Liver (tissue), 9 donors: Measurements from ENCODE around the gene FAM83B. TPM values are rescaled to one million over a fixed set of nuclear protein-coding genes. Genes with fewer than 3 reads are reported as not detected.

ENCODE experiments used
- DNase-seq: peaks from one replicate; pipeline ENCODE4 v3.0.0-alpha.2; 2017; ENCODE audit warnings: low spot score
- H3K27ac ChIP-seq, 2 donors: one replicate each; pipeline ENCODE4 v1.7.0; 2013; ENCODE audit warnings: inconsistent platforms in 2 of 2, low read length in 2 of 2, control low read depth in 1 of 2, low read depth in 1 of 2, mild to moderate bottlenecking in 1 of 2
- H3K27me3 ChIP-seq, 4 donors: one replicate each; pipeline versions ENCODE4 v1.6.1 to v1.7.0; 2013; ENCODE audit warnings: low read length in 3 of 4, inconsistent platforms in 1 of 4, mild to moderate bottlenecking in 1 of 4, moderate library complexity in 1 of 4; ENCODE audit not compliant: control insufficient read depth in 4 of 4, insufficient read depth in 4 of 4
- H3K36me3 ChIP-seq, 4 donors: one replicate each; pipeline versions ENCODE4 v1.6.1 to v1.7.0; 2013; ENCODE audit warnings: low read length in 3 of 4, mild to moderate bottlenecking in 3 of 4, low read depth in 1 of 4, moderate library complexity in 1 of 4; ENCODE audit not compliant: control insufficient read depth in 4 of 4, insufficient read depth in 3 of 4
- H3K4me1 ChIP-seq, 4 donors: one replicate each; pipeline versions ENCODE4 v1.6.1 to v1.7.0; 2013; ENCODE audit warnings: low read length in 3 of 4, mild to moderate bottlenecking in 3 of 4, moderate library complexity in 1 of 4; ENCODE audit not compliant: control insufficient read depth in 4 of 4, insufficient read depth in 4 of 4
- H3K4me3 ChIP-seq, 3 donors: one replicate each; pipeline versions ENCODE4 v1.6.1 to v1.7.0; 2013; ENCODE audit warnings: low read length in 3 of 3, control low read depth in 1 of 3, low read depth in 1 of 3, mild to moderate bottlenecking in 1 of 3
- H3K9ac ChIP-seq, 2 donors: one replicate each; pipeline ENCODE4 v1.7.0; 2013; ENCODE audit warnings: low read length in 2 of 2, mild to moderate bottlenecking in 2 of 2, moderate library complexity in 2 of 2, control low read depth in 1 of 2, low read depth in 1 of 2
- H3K9me3 ChIP-seq, 4 donors: one replicate each; pipeline versions ENCODE4 v1.6.1 to v1.7.0; 2013; ENCODE audit warnings: low read length in 3 of 4; ENCODE audit not compliant: control insufficient read depth in 4 of 4
- EGR1 ChIP-seq, 2 donors: IDR thresholded peaks; 2 replicates each; pipeline ENCODE4 v1.6.1; 2016 to 2018; ENCODE audit warnings: antibody characterized with exemption in 2 of 2, low read depth in 2 of 2
- FOXA1 ChIP-seq: IDR thresholded peaks from 2 replicates; pipeline ENCODE4 v1.6.1; 2016; ENCODE audit warnings: antibody characterized with exemption
- FOXA2 ChIP-seq: IDR thresholded peaks from 2 replicates; pipeline ENCODE4 v1.6.1; 2016; ENCODE audit warnings: antibody characterized with exemption
- GABPA ChIP-seq, 2 donors: IDR thresholded peaks in 1 of 2; conservative IDR thresholded peaks in 1 of 2; 2 replicates each; pipeline ENCODE4 v1.6.1; 2016; ENCODE audit warnings: antibody characterized with exemption in 2 of 2, mild to moderate bottlenecking in 1 of 2, moderate library complexity in 1 of 2
- HNF4A ChIP-seq, 2 donors: conservative IDR thresholded peaks; 2 replicates each; pipeline ENCODE4 v1.6.1; 2016; ENCODE audit warnings: antibody characterized with exemption in 2 of 2, mild to moderate bottlenecking in 2 of 2
- HNF4G ChIP-seq: IDR thresholded peaks from 2 replicates; pipeline ENCODE4 v1.6.1; 2016; ENCODE audit warnings: antibody characterized with exemption
- JUND ChIP-seq, 2 donors: IDR thresholded peaks; 2 replicates each; pipeline ENCODE4 v1.6.1; 2016; ENCODE audit warnings: antibody characterized with exemption in 2 of 2
- NR2F2 ChIP-seq: IDR thresholded peaks from 2 replicates; pipeline ENCODE4 v1.6.1; 2016; ENCODE audit warnings: antibody characterized with exemption
- RAD21 ChIP-seq, 2 donors: IDR thresholded peaks; 2 replicates each; pipeline ENCODE4 v1.6.1; 2016; ENCODE audit warnings: antibody characterized with exemption in 2 of 2, mild to moderate bottlenecking in 2 of 2
- RXRA ChIP-seq, 2 donors: IDR thresholded peaks; 2 replicates each; pipeline ENCODE4 v1.6.1; 2017 to 2018; ENCODE audit warnings: antibody characterized with exemption in 2 of 2, mild to moderate bottlenecking in 1 of 2
- SP1 ChIP-seq: IDR thresholded peaks from 2 replicates; pipeline ENCODE4 v1.6.1; 2018; ENCODE audit warnings: antibody characterized with exemption, mild to moderate bottlenecking
- TAF1 ChIP-seq: conservative IDR thresholded peaks from 2 replicates; pipeline ENCODE4 v1.6.1; 2016; ENCODE audit warnings: antibody characterized with exemption, mild to moderate bottlenecking
- YY1 ChIP-seq: IDR thresholded peaks from 2 replicates; pipeline ENCODE4 v1.6.1; 2016; ENCODE audit warnings: antibody characterized with exemption, mild to moderate bottlenecking
- WGBS: extraction: QIAGEN DNeasy Blood & Tissue Kit; methylation state at CpG from one replicate; pipeline ENCODE4 v1.1.7; 2013; 5-methylcytosine and 5-hydroxymethylcytosine counted together
- polyA plus RNA-seq, 2 donors: library from polyadenylated mRNA; stranded (reverse) in 1 of 2; unstranded in 1 of 2; fragments of 200-250 nt in 1 of 2; fragments of >200 nt in 1 of 2; fragmentation: Nextera tagmentation in 1 of 2; extraction: Ambion mirVana in 1 of 2; gene quantifications; one replicate each; pipeline versions ENCODE4 v1.2.1 to v1.2.3, GENCODE V29; 2013 to 2015
- total RNA-seq, 2 donors: library from RNA; depleted of rRNA; stranded (reverse); fragments of >200 nt; gene quantifications; one replicate each; pipeline ENCODE4 v1.2.3, GENCODE V29; 2014
- TF ChIP-seq, protein P1 (sequence below): IDR thresholded peaks from 2 replicates; pipeline ENCODE4 v1.6.1; 2016; ENCODE audit warnings: antibody characterized with exemption
- TF ChIP-seq, protein P2 (sequence below): IDR thresholded peaks from 2 replicates; pipeline ENCODE4 v1.6.1; 2016; ENCODE audit warnings: antibody characterized with exemption
- TF ChIP-seq, protein P3 (sequence below): fragments of 150-350 bp; IDR thresholded peaks from 2 replicates; pipeline ENCODE4 v1.5.1; 2017; ENCODE audit warnings: improper control_type of control experiment, low read depth, low read length; ENCODE audit not compliant: missing input control
- TF ChIP-seq, protein P4 (sequence below): IDR thresholded peaks from 2 replicates; pipeline ENCODE4 v1.6.1; 2016; ENCODE audit warnings: antibody characterized with exemption, mild to moderate bottlenecking
- TF ChIP-seq, protein P5 (sequence below): IDR thresholded peaks from 2 replicates; pipeline ENCODE4 v1.6.1; 2016; ENCODE audit warnings: antibody characterized with exemption
- donor health status: healthy.
- donor health status: healthy.
- donor health status: healthy.
- donor health status: healthy.
- donor health status: healthy.

FAM83B gene
- total and polyA plus RNA-seq, 4 donors = 0.07 to 0.50 (median 0.16) TPM

DNA sequence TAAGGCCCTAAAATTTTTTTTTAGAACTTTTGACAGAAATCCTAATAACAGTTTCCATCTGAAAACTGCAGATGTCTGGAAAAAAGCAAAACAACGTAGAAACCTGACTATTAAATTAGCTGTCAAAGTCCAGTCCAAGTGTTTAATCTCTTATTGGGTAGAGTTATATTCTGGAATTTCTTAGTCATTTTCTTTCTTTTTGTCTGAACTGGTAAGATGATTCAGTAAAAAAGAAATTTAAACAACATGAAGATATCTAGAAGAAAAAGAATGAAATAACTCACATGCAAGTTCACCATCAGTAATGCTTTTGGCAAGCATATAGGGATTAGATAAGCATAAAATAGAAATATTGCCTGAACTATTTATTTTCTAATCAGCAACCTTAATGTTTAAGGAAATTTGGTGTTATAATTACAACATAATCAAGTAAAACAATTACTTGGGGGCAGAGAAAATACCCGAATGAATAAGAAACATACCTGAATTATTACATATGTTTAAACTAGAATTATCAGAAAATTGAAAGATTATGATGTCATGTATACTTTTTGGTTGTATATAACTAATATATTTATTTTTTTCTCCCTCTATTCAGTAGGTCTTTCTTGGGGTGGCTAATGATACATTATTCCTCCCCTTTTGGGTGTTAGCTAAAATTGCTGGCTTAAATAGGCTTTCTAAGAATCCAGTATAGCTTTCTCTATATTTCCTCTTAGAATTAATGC is 51.1 kb downstream of the FAM83B start:
- no peak for DNase-seq
- no peak for TF ChIP-seq YY1
- TF ChIP-seq, protein P1, sequence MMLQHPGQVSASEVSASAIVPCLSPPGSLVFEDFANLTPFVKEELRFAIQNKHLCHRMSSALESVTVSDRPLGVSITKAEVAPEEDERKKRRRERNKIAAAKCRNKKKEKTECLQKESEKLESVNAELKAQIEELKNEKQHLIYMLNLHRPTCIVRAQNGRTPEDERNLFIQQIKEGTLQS = no peak
- TF ChIP-seq TAF1 = no peak
- TF ChIP-seq FOXA2 = no peak
- TF ChIP-seq HNF4G = no peak
- no peak for TF ChIP-seq RXRA (IDR thresholded peaks at IDR 0.05)
- TF ChIP-seq NR2F2 = no peak
- no peak for TF ChIP-seq HNF4A (conservative IDR thresholded peaks at IDR 0.05)
- TF ChIP-seq GABPA (IDR thresholded peaks at IDR 0.05 in 1 of 2, conservative IDR thresholded peaks at IDR 0.05 in 1 of 2) = no peak
- TF ChIP-seq EGR1 (IDR thresholded peaks at IDR 0.05; ENCODE audit: low read depth in 2 of 2) = no peak
- TF ChIP-seq, protein P2, sequence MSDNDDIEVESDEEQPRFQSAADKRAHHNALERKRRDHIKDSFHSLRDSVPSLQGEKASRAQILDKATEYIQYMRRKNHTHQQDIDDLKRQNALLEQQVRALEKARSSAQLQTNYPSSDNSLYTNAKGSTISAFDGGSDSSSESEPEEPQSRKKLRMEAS = no peak
- no peak for TF ChIP-seq JUND (IDR thresholded peaks at IDR 0.05)
- WGBS = 60% methylated on average over 2 of the region's 2 CpGs
- Histone ChIP-seq H3K9me3 (no peaks in the 10 kb centered on the region), H3K27me3 (no peaks in the 10 kb centered on the region), H3K4me3 (no peak overlapping the region), H3K9ac (no peak overlapping the region), H3K36me3 (no peaks in the 10 kb centered on the region), H3K27ac (no peak overlapping the region), H3K4me1 (no peaks in the 10 kb centered on the region)

DNA sequence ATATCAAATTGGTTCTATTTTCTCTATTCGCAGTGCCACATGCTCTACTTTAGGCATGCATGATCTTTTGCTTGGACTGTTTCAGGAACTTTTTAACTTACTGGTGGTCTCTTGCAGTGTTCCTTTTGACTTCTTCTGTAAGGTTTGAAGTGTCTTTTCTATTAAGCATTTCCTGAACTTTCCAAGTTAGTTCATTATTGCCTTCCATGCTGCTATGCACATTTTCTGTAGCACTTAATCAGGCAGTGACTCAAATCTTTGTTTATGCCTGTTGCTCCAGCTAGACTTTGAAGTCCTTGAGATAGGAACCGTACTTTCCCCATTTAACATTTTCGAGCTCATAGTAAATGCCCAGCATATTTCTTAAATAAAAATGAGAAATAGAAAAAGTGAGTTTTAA is 52.2 kb downstream of the FAM83B start:
- no peak overlapping the region for H3K4me3 ChIP-seq
- peaks cover 0 to 2% (median 0%) of the 10 kb centered on the region in 4 donors for H3K27me3 ChIP-seq
- no peaks in the 10 kb centered on the region for H3K36me3 ChIP-seq
- 78% methylated on average over 3 of the region's 3 CpGs for WGBS
- H3K9me3 ChIP-seq = no peaks in the 10 kb centered on the region
- H3K9ac ChIP-seq = no peak overlapping the region
- no peak overlapping the region for H3K27ac ChIP-seq
- TF ChIP-seq RAD21 (IDR thresholded peaks at IDR 0.05) (no peak), HNF4A (conservative IDR thresholded peaks at IDR 0.05) (no peak), EGR1 (IDR thresholded peaks at IDR 0.05; ENCODE audit: low read depth in 2 of 2) (no peak), FOXA1 (no peak), RXRA (IDR thresholded peaks at IDR 0.05) (no peak), JUND (IDR thresholded peaks at IDR 0.05) (no peak), NR2F2 (no peak), TAF1 (no peak), SP1 (no peak), YY1 (no peak), GABPA (IDR thresholded peaks at IDR 0.05 in 1 of 2, conservative IDR thresholded peaks at IDR 0.05 in 1 of 2) (no peak)
- TF ChIP-seq, protein P3, sequence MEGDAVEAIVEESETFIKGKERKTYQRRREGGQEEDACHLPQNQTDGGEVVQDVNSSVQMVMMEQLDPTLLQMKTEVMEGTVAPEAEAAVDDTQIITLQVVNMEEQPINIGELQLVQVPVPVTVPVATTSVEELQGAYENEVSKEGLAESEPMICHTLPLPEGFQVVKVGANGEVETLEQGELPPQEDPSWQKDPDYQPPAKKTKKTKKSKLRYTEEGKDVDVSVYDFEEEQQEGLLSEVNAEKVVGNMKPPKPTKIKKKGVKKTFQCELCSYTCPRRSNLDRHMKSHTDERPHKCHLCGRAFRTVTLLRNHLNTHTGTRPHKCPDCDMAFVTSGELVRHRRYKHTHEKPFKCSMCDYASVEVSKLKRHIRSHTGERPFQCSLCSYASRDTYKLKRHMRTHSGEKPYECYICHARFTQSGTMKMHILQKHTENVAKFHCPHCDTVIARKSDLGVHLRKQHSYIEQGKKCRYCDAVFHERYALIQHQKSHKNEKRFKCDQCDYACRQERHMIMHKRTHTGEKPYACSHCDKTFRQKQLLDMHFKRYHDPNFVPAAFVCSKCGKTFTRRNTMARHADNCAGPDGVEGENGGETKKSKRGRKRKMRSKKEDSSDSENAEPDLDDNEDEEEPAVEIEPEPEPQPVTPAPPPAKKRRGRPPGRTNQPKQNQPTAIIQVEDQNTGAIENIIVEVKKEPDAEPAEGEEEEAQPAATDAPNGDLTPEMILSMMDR = no peak
- TF ChIP-seq, protein P2 = no peak
- TF ChIP-seq, protein P4, sequence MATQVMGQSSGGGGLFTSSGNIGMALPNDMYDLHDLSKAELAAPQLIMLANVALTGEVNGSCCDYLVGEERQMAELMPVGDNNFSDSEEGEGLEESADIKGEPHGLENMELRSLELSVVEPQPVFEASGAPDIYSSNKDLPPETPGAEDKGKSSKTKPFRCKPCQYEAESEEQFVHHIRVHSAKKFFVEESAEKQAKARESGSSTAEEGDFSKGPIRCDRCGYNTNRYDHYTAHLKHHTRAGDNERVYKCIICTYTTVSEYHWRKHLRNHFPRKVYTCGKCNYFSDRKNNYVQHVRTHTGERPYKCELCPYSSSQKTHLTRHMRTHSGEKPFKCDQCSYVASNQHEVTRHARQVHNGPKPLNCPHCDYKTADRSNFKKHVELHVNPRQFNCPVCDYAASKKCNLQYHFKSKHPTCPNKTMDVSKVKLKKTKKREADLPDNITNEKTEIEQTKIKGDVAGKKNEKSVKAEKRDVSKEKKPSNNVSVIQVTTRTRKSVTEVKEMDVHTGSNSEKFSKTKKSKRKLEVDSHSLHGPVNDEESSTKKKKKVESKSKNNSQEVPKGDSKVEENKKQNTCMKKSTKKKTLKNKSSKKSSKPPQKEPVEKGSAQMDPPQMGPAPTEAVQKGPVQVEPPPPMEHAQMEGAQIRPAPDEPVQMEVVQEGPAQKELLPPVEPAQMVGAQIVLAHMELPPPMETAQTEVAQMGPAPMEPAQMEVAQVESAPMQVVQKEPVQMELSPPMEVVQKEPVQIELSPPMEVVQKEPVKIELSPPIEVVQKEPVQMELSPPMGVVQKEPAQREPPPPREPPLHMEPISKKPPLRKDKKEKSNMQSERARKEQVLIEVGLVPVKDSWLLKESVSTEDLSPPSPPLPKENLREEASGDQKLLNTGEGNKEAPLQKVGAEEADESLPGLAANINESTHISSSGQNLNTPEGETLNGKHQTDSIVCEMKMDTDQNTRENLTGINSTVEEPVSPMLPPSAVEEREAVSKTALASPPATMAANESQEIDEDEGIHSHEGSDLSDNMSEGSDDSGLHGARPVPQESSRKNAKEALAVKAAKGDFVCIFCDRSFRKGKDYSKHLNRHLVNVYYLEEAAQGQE = no peak
- TF ChIP-seq, protein P5, sequence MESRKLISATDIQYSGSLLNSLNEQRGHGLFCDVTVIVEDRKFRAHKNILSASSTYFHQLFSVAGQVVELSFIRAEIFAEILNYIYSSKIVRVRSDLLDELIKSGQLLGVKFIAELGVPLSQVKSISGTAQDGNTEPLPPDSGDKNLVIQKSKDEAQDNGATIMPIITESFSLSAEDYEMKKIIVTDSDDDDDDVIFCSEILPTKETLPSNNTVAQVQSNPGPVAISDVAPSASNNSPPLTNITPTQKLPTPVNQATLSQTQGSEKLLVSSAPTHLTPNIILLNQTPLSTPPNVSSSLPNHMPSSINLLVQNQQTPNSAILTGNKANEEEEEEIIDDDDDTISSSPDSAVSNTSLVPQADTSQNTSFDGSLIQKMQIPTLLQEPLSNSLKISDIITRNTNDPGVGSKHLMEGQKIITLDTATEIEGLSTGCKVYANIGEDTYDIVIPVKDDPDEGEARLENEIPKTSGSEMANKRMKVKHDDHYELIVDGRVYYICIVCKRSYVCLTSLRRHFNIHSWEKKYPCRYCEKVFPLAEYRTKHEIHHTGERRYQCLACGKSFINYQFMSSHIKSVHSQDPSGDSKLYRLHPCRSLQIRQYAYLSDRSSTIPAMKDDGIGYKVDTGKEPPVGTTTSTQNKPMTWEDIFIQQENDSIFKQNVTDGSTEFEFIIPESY = no peak
- TF ChIP-seq, protein P1 = no peak
- no peaks in the 10 kb centered on the region for H3K4me1 ChIP-seq
- DNase-seq = no peak
